Renal cortex interstitium (tissue), 11 donors: Measurements from ENCODE around the gene POMC. TPM values are rescaled to one million over a fixed set of nuclear protein-coding genes. Genes with fewer than 3 reads are reported as not detected.
"Not testable (repeated sequence)": the region's sequence is repeated elsewhere in the genome, so short reads cannot be mapped to it uniquely, and the experiment has no call there.

Experiments used
- DNase-seq, 11 donors: peaks; one replicate each; pipeline ENCODE4 v3.0.0-alpha.2; 2013; ENCODE audit warnings: low read depth in 9 of 11, low spot score in 4 of 11; ENCODE audit errors: extremely low read depth in 1 of 11
- polyA plus RNA-seq, 3 donors: library from polyadenylated mRNA; unstranded; fragments of 120-200 nt; gene quantifications; one replicate each; pipeline ENCODE4 v1.2.1, GENCODE V29; 2013; ENCODE audit not compliant: insufficient read length in 3 of 3

The POMC gene
- polyA plus RNA-seq, 3 donors, result 3.1 to 13.1 (median 8.4) TPM

- no peak for DNase-seq
These were observed 10.1 kb downstream of the POMC start for GRCh38 chr2:25158096-25158852.

- no peak for DNase-seq
These were observed 13.0 kb downstream of the POMC start for GRCh38 chr2:25155401-25155800.

- no peak for DNase-seq
These were observed 16.7 kb downstream of the POMC start for GRCh38 chr2:25151718-25152117.

- not testable (repeated sequence) for DNase-seq
These were observed 17.4 kb downstream of the POMC start for GRCh38 chr2:25150993-25151392.

- no peak for DNase-seq
These were observed 18.7 kb downstream of the POMC start for GRCh38 chr2:25149646-25150045.

GRCh38 chr2:25146896-25147295 is 21.5 kb downstream of the POMC start:
- DNase-seq, result no peak

- DNase-seq, result no peak
These were observed 22.6 kb downstream of the POMC start for GRCh38 chr2:25145803-25146202.

GRCh38 chr2:25141120-25141519 is 27.3 kb downstream of the POMC start:
- DNase-seq, result no peak

GRCh38 chr2:25140535-25140934 is 27.8 kb downstream of the POMC start:
- DNase-seq, result not testable (repeated sequence)

GRCh38 chr2:25132693-25133092 is 35.7 kb downstream of the POMC start:
- DNase-seq, result no peak

GRCh38 chr2:25132299-25132635 is 36.1 kb downstream of the POMC start:
- no peak for DNase-seq

GRCh38 chr2:25131567-25132298 is 36.6 kb downstream of the POMC start:
- DNase-seq, result no peak

- no peak for DNase-seq
These were observed 37.2 kb downstream of the POMC start for GRCh38 chr2:25131253-25131566.

- DNase-seq, result no peak
These were observed 38.4 kb downstream of the POMC start for GRCh38 chr2:25129901-25130520.

GRCh38 chr2:25127646-25128045 is 40.7 kb downstream of the POMC start:
- DNase-seq, result no peak

- not testable (repeated sequence) for DNase-seq
These were observed 41.3 kb downstream of the POMC start for GRCh38 chr2:25127071-25127470.

GRCh38 chr2:25125976-25126375 is 42.4 kb downstream of the POMC start:
- DNase-seq, result no peak

- DNase-seq, result no peak
These were observed 43.2 kb downstream of the POMC start for GRCh38 chr2:25125189-25125588.

- DNase-seq, result no peak
These were observed 44.7 kb downstream of the POMC start for GRCh38 chr2:25123682-25124081.

GRCh38 chr2:25122367-25122766 is 46.0 kb downstream of the POMC start:
- no peak for DNase-seq
